HG03280 (cell line): ENCODE measurements around the gene HIPK3.

Experiments
- ATAC-seq: cut with Tn5 transposase; IDR thresholded peaks from one replicate; pipeline ENCODE4 v1.9.1; 2021; ENCODE audit warnings: mild to moderate bottlenecking, moderate library complexity; ENCODE audit not compliant: unreplicated experiment

The HIPK3 gene

DNA sequence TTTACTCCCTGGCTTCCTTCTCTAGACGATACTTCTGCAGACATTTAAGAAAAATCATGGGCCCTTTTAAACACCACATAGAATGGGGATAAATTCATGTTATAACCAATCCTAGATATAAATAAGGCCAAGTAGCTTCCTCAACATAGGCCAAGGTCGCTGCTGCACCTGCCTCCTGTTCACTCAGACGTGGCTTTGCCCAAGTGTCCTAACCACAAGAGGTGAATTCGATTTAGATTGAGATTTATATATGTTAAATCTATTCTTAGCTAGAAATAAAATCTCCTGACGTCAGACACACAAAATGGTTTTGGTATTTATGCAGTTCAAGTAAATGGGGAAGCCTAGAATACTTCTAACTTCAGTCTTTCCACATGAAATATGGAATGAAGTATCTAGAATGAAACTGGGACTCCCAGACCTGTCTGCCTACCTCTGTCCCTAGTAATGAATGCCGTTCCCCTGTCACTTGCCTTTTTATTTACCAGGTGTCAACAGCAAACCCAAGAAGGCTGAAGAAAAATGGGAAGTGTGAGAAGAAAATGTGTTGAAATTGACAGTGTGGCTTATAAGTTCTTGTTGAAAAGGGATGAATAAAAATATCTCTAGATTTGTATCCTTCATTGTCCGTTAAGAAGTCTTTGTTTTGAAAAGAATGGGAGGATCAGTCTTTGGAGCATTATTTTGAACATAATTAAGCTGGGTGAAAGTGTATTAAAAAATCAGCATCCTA, 131.8 kb downstream of the HIPK3 start:
- no peak for ATAC-seq

DNA sequence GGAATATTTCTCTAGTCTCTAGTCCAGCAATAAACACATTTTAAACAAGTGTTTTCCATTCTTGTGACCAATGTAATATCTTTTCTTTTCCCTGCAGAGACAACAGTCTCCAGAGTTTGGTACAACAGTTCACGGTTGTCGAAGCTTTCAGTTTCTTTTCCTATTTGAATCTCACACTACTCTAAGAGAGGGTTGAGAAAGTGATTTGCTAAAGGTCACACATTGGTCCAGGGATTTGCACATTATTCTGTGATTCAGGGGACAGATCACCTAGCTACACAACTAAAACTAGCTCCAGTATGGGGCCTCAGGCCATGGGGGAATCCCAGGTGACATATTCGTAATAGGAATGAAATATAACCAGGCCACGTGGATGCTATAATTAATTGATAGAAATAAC, 132.5 kb downstream of the HIPK3 start:
- peak; percentile 57 for ATAC-seq

GRCh38 chr11:33390944-33391892, 134.0 kb downstream of the HIPK3 start:
- ATAC-seq = no peak

DNA sequence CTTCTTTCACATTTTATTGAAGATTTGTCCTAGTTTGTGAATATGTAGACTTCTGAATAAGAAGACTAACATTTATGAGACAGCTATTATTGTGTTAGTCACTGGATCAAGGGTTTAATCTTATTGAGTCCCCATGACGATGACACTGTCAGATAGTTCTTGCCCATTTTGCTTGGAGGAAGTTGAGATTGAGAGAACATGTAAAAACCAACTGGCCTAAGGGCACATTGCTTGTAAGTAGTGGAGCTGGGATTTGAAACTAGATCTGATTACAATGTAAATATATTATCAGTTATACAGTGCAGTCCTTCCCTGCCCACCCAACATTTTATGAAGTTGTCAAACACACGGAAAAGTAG, 134.7 kb downstream of the HIPK3 start:
- no peak for ATAC-seq

GRCh38 chr11:33394431-33395109, 137.4 kb downstream of the HIPK3 start:
- ATAC-seq = no peak

- ATAC-seq = no peak
These were observed 139.2 kb downstream of the HIPK3 start for GRCh38 chr11:33396361-33396760.

GRCh38 chr11:33399421-33399820, 142.2 kb downstream of the HIPK3 start:
- ATAC-seq = no peak

GRCh38 chr11:33402066-33402465, 144.9 kb downstream of the HIPK3 start:
- ATAC-seq = no peak

GRCh38 chr11:33403344-33403743, 146.2 kb downstream of the HIPK3 start:
- ATAC-seq = no peak

DNA sequence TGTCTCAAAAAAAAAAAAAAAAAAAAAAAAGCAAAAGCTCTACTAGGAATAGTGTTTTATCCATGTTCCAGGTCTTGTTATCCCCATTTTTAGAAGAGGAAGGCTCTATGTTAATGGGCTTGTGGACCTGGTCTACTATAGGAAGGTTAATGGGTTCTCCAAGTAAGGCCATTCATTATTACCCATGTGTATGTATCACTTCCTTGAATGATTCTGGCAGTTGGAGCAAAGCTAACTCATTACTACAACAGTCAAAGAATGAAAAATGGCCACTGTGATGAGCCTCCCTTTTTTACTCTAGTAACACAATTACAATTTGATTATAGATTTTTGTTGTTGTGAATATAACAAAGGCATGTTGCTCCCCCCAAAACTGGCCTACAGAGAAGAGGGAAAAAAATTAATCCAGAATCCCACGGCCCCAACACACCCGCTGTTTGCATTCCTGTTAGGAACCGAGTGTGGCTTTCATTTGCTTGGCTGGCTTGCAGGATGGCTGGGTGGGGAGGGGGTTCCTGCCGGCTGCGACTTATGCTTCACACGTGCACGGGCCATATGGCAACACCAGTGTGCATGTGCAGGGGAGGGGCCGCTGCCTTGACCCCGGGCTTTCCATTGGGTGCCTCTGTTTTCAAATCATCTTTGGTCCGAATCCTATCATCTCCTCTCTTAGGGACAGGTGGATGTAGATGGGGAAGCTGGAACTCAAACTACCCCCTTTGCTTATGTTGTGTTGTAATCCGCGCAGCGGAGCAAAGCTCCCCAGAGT, 148.8 kb downstream of the HIPK3 start:
- ATAC-seq = no peak
